NCI-H446 treated with DMSO at 0.1 percent for 48 hours (cell line): ENCODE measurements around the gene SHC3.

Experiments used
- DNase-seq: peaks from one replicate; lab custom pipeline; 2025; lab: John Stamatoyannopoulos, UW

SHC3 gene

GRCh38 chr9:89154218-89154617 lies 24.4 kb downstream of the SHC3 start:
- no peak for DNase-seq

- no peak for DNase-seq
Measured at GRCh38 chr9:89153232-89154017, 25.2 kb downstream of the SHC3 start.

- DNase-seq, result no peak
Measured at GRCh38 chr9:89149726-89150125, 28.9 kb downstream of the SHC3 start.

GRCh38 chr9:89145097-89145496 lies 33.5 kb downstream of the SHC3 start:
- no peak for DNase-seq

- DNase-seq, result no peak
Measured at GRCh38 chr9:89144238-89144637, 34.4 kb downstream of the SHC3 start.

- DNase-seq, result no peak
Measured at GRCh38 chr9:89143266-89143665, 35.4 kb downstream of the SHC3 start.

- no peak for DNase-seq
Measured at GRCh38 chr9:89139455-89139854, 39.2 kb downstream of the SHC3 start.

GRCh38 chr9:89138463-89139390 lies 39.9 kb downstream of the SHC3 start:
- no peak for DNase-seq

- DNase-seq, result no peak
Measured at GRCh38 chr9:89137542-89138462, 40.8 kb downstream of the SHC3 start.

- no peak for DNase-seq
Measured at GRCh38 chr9:89135591-89136166, 42.9 kb downstream of the SHC3 start.

GRCh38 chr9:89134709-89135108 lies 43.9 kb downstream of the SHC3 start:
- DNase-seq, result no peak

- no peak for DNase-seq
Measured at GRCh38 chr9:89122949-89123348, 55.7 kb downstream of the SHC3 start.

GRCh38 chr9:89120704-89121103 lies 57.9 kb downstream of the SHC3 start:
- DNase-seq, result no peak

- DNase-seq, result no peak
Measured at GRCh38 chr9:89116805-89117192, 61.8 kb downstream of the SHC3 start.

GRCh38 chr9:89116064-89116804 lies 62.4 kb downstream of the SHC3 start:
- DNase-seq, result no peak

- DNase-seq, result no peak
Measured at GRCh38 chr9:89115426-89115825, 63.2 kb downstream of the SHC3 start.

GRCh38 chr9:89114741-89115140 lies 63.9 kb downstream of the SHC3 start:
- DNase-seq, result no peak

GRCh38 chr9:89113851-89114250 lies 64.8 kb downstream of the SHC3 start:
- DNase-seq, result no peak

GRCh38 chr9:89112243-89112642 lies 66.4 kb downstream of the SHC3 start:
- no peak for DNase-seq

- DNase-seq, result no peak
Measured at GRCh38 chr9:89109666-89110065, 69.0 kb downstream of the SHC3 start.

GRCh38 chr9:89107406-89107805 lies 71.2 kb downstream of the SHC3 start:
- no peak for DNase-seq
